Left cardiac atrium (tissue), 4 donors: ENCODE data around the gene MARCHF4. TPM values are rescaled to one million over a fixed set of nuclear protein-coding genes. Genes with fewer than 3 reads are reported as not detected.

ENCODE experiments used
- ATAC-seq, 2 donors: fragments of 200-7000 bp; cut with Tn5 transposase; one replicate each; pipeline ENCODE4 v1.9.1; 2020; ENCODE audit warnings: mild to moderate bottlenecking in 2 of 2, moderate library complexity in 2 of 2
- DNase-seq: peaks from one replicate; pipeline ENCODE4 v3.0.0-alpha.2; 2020
- intact Hi-C, 2 donors: fragments of 100-400 bp; cut with DNase I; formaldehyde crosslinking; loops; one replicate each; pipeline versions ENCODE4 v1.14.1 to v1.15.1; 2022 to 2023
- long read RNA-seq: library from polyadenylated mRNA; unstranded; transcript quantifications from one replicate; pipeline ENCODE4 v2.0.0, GENCODE V29; 2021
- total RNA-seq, 2 donors: library from RNA; stranded (reverse); fragmentation: NEBNext Ultra II Directional; extraction: Animal tissue kit (Norgen Biotek cat#: 25700); gene quantifications; one replicate each; pipeline ENCODE4 v1.2.1, GENCODE V29; 2021
- donor health status: DM: no; HTN: yes; CAD: no.
- donor health status: DM: no; HTN: yes; CAD: no; lungs with severe emphysema.
- donor health status: DM: yes; HTN: yes; CAD: no.
- donor health status: Dilated cardiomyopathy.

Gene MARCHF4
- total RNA-seq = under 1 TPM in 1 of 2 donors, not detected in 1; 0.34 TPM
- long read RNA-seq = 0 reads

DNA sequence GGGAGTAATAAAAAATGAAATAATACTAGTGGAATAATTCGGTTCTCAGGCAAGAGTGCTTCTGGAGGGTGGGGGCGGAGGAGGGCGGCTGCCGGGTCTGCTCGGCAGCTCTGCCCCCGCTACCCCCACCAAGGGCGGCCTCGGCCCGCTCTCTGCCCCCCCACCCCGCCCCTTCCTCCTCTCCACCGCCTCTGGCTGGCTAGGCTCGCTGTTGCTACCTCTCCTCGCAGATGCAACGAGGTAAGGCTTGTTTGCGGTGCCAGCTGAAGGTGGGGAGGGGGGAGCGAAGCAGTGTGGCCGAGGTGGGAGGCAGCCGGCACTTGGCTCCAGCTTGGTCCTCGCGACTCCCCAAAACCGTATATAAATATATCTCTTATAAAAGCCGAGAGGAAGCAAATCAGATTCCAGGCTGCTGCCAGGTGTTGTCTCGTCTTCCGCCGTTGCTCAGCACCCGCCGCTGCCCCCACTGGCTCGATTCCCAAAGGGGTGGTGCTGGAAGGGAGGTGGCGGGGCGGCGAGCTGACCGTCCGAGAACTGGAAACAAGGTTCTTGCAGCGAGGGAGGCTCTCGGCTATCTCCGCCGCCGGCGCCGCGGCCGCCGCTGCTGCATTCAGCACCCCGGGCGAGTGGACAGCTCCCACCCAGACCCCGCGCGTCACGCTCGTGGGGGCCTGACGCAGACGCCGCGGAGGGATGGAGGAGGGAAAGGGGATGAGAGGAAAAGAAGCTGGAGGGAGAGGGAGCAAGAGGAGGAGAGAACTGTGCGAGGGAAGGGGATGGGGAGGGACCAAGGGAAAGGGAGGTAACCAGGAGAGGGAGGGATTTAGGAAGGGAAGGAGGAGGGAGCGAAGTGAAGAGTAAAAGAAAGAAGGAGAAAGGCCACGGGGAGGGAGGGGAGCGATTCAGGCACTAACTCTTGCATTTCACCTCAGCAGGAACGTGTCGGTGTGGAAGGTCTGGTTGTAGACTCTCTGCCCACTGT is at the start of gene MARCHF4:
Gene MARCHF4, minus strand, starts transcription at position 763 of the 982 bp plus-strand sequence. CDS start 2,223 bp downstream, outside the sequence.
- ATAC-seq (peak; percentile 91 to 94), DNase-seq (peak; percentile 73)
- intact Hi-C loops = no loop called here

DNA sequence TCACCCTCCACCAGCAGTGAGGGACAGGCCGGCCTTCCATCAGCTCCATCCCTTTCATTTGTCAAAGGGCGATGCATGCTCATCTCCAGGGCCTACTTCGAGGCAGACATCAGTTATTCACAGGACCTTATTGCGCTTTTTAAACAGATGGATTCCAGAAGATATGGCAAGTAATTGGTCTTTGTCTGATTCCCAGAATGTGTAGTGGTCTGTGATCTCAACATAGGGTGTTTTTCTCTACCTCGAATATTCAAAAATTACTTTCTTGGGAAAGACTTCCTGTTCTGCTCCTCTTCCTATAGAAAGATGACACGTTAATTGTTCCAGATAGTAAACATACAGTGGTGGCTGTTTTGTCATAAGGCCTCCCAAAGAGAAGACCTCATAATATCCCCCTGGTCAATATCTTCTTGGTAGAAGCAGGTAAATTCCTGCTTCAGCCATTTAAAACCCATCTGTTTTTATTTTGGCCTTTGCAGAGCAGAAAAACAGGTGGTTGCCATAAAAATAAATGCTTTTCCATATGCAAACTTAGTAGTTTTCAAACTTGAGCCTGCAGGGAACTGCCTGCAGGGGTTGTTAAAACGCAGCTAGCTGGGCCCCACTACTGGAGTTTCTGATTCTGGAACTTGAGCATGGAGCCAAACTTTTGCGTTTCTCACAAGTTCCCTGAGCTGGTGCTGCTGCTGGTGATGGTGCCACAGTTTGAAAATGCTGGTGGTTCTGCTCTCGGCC is 48.3 kb upstream of the MARCHF4 start:
- DNase-seq (no peak), ATAC-seq (no peak)
- intact Hi-C loops = loop anchor here in 1 of 2 donors (10.0 kb wide), 1 partner anchor 244 kb away; no protein-coding TSS in a partner anchor

GRCh38 chr2:216418981-216419380 is 46.7 kb upstream of the MARCHF4 start:
- intact Hi-C loops = no loop called here
- ATAC-seq = no peak
- no peak for DNase-seq

- ATAC-seq (no peak), DNase-seq (no peak)
- intact Hi-C loops = no loop called here
These were observed 44.5 kb upstream of the MARCHF4 start for GRCh38 chr2:216416571-216417307.

- DNase-seq (no peak), ATAC-seq (no peak)
- intact Hi-C loops = no loop called here
These were observed 43.3 kb upstream of the MARCHF4 start for GRCh38 chr2:216415541-216415940.

GRCh38 chr2:216414772-216415319 is 42.6 kb upstream of the MARCHF4 start:
- intact Hi-C loops = no loop called here
- DNase-seq = no peak
- no peak for ATAC-seq

DNA sequence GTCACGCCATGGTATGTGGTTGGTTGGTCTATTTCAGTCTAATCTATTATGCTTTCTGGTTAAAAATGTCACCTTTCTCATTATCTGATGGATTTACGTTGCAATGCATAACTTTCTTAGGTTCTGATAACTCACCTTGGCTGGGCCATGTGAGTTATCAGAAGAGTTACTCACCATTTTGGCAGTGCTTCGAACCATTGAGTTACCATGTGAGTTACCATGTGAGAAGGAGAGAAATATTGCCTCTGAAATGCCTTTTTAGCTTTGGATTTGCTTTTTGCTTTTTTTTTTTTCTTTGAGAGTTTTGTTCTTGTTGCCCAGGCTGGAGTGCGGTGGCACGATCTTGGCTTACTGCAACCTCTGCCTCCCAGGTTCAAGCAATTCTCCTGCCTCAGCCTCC is 41.6 kb upstream of the MARCHF4 start:
- ATAC-seq = no peak
- intact Hi-C loops = no loop called here
- DNase-seq = no peak

GRCh38 chr2:216412022-216412999 is 40.0 kb upstream of the MARCHF4 start, which contains the start of gene SMARCAL1:
Gene SMARCAL1 (plus strand): TSS chr2:216412484. CDS start chr2:216414705, 2,221 bp downstream.
- ATAC-seq = peak; percentile 96 to 97
- intact Hi-C loops = no loop called here

DNA sequence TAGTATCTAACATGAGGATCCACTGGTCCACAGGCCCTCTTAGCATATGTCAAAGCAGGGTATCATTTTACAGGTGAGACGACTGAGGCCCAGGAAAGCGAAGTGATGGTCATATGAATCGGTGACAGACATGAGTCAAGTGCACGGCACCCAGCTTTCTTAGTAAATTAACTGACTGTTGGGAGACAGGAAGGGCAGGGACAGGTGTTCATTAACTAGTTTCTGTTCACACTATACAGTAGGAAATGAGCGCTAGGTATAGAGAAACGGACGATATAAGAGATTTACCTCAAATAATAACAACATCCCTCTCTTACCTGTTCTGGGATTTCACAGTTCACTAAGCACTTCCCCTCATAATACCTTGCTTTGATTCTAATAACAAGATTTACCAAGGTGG is 38.3 kb upstream of the MARCHF4 start:
- no peak for ATAC-seq
- intact Hi-C loops = no loop called here
- DNase-seq = no peak

More at GRCh38 chr2:216412022-216412999, 40.0 kb upstream of the MARCHF4 start, which contains the start of gene SMARCAL1:
- peak; percentile 99 for DNase-seq

DNA sequence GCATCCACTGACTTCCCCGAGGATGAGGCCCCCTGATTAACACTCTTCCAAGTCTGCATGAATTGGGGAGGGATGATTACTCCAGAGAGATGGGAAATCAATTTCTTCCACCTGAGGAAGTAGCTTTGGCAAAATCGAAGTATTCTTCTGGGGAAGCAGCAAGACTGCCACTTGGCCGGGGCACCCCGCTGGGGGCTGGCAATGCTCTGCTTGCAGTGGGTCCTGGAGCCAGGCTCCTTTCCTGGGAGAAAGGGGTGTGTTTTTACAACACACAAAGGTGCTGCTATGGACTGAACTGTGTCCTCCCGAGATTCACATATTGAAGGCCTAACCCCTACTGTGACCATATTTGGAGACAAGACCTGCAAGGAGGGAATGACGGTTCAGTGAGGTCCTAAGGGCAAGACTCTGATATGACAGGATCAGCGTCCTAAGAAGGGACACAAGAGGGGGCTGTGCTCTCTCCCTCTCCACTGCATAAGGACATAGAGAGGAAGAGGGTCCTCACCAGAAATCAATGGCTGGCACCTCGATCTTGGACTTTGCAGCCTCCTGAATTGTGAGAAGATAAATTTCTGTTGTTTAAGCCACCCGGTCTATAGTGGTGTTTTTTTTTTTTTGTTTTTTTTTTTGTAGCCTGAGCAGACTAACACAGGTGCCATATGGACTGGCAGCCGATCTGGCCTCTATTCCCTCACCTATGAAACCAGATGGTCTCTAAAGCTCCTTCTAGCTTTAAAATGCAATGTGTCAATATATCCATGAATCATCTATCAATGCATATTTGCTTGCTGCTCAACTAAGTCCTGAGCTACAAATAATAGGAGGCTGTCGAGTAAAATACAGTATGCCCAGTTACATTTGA is 36.4 kb upstream of the MARCHF4 start:
- intact Hi-C loops = no loop called here
- ATAC-seq (no peak), DNase-seq (no peak)

DNA sequence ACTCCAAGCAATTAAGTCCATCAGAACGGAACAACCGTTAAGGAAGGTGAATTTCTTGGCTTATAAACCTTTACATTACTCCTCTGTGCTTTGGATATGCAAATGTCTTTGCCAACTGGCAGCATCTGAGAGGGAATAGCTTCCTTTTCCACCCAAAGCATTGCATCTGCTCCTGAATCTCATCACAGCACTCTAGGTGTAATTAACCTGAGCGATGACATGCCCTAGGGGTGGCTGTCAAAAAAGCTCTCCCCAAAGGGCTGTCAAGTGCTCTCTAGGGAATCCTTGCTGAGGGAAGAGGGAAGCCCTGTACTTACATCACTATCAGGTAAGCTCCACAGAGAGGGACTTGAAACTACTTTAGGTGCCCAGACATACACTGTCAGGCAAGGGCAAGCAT is 34.5 kb upstream of the MARCHF4 start:
- ATAC-seq (no peak), DNase-seq (no peak)
- intact Hi-C loops = no loop called here

GRCh38 chr2:216405588-216405987 is 33.3 kb upstream of the MARCHF4 start:
- intact Hi-C loops = no loop called here

GRCh38 chr2:216404010-216404618 is 31.8 kb upstream of the MARCHF4 start:
- peak; percentile 50 to 58 for ATAC-seq

More at GRCh38 chr2:216405588-216405987, 33.3 kb upstream of the MARCHF4 start:
- ATAC-seq (no peak), DNase-seq (no peak)

GRCh38 chr2:216402751-216403150 is 30.5 kb upstream of the MARCHF4 start:
- ATAC-seq = no peak
- no peak for DNase-seq
- intact Hi-C loops = no loop called here

More at GRCh38 chr2:216404010-216404618, 31.8 kb upstream of the MARCHF4 start:
- intact Hi-C loops = no loop called here
- no peak for DNase-seq

GRCh38 chr2:216399621-216400020 is 27.3 kb upstream of the MARCHF4 start:
- ATAC-seq (no peak), DNase-seq (no peak)
- intact Hi-C loops = no loop called here

- intact Hi-C loops = no loop called here
- DNase-seq (no peak), ATAC-seq (no peak)
These were observed 22.6 kb upstream of the MARCHF4 start for GRCh38 chr2:216394881-216395280.
